Neural cell (in vitro differentiated cells): Measurements from ENCODE around the gene ACR.

Source experiments
- EP300 ChIP-seq: fragments of 450-650 bp; conservative IDR thresholded peaks from 2 replicates; pipeline ENCODE4 v1.6.1; 2014; ENCODE audit warnings: antibody characterized with exemption, mild to moderate bottlenecking, moderate library complexity; ENCODE audit not compliant: poor library complexity, severe bottlenecking
- EZH2 ChIP-seq: fragments of 200-600, 300-800 bp; shearing (Covaris generic), sonication (generic); IDR thresholded peaks from 2 replicates; pipeline ENCODE4 v1.6.1; 2014; ENCODE audit warnings: antibody characterized with exemption, low read length, borderline replicate concordance, mild to moderate bottlenecking; ENCODE audit not compliant: insufficient read depth, poor library complexity, severe bottlenecking
- TAF1 ChIP-seq: IDR thresholded peaks from 2 replicates; pipeline ENCODE4 v1.6.1; 2012; ENCODE audit warnings: low read depth
- TF ChIP-seq, protein P1 (sequence below): fragments of 450-650 bp; IDR thresholded peaks from 2 replicates; pipeline ENCODE4 v1.5.1; 2014; ENCODE audit warnings: antibody characterized with exemption, mild to moderate bottlenecking, moderate library complexity; ENCODE audit not compliant: poor library complexity, severe bottlenecking
- TF ChIP-seq, protein P2 (sequence below): IDR thresholded peaks from 2 replicates; pipeline ENCODE4 v1.6.1; 2012; ENCODE audit warnings: borderline replicate concordance

DNA sequence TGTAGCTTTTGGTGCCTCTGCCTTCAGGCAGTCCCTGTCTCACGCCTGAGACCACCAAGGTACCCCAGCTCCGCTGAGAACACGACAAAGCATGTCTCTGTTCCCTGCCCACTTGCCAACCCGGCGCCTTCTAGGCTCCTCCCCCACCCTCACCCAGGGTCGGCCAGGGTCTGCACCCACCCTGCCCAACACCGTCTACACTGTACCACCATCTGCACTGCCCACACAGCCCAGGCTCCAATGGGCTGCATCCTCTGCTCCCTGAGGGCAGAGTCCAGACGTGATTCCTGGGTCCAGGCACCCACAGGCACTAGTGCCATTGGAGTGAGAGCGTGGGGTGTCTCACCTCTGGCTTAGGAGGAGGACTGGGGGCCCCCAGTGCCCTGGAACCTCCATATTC lies 22.8 kb upstream of the ACR start:
- no peak for TF ChIP-seq EP300
- TF ChIP-seq, protein P1, sequence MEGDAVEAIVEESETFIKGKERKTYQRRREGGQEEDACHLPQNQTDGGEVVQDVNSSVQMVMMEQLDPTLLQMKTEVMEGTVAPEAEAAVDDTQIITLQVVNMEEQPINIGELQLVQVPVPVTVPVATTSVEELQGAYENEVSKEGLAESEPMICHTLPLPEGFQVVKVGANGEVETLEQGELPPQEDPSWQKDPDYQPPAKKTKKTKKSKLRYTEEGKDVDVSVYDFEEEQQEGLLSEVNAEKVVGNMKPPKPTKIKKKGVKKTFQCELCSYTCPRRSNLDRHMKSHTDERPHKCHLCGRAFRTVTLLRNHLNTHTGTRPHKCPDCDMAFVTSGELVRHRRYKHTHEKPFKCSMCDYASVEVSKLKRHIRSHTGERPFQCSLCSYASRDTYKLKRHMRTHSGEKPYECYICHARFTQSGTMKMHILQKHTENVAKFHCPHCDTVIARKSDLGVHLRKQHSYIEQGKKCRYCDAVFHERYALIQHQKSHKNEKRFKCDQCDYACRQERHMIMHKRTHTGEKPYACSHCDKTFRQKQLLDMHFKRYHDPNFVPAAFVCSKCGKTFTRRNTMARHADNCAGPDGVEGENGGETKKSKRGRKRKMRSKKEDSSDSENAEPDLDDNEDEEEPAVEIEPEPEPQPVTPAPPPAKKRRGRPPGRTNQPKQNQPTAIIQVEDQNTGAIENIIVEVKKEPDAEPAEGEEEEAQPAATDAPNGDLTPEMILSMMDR: no peak
- no peak for TF ChIP-seq EZH2
- no peak for TF ChIP-seq TAF1
- TF ChIP-seq, protein P2, sequence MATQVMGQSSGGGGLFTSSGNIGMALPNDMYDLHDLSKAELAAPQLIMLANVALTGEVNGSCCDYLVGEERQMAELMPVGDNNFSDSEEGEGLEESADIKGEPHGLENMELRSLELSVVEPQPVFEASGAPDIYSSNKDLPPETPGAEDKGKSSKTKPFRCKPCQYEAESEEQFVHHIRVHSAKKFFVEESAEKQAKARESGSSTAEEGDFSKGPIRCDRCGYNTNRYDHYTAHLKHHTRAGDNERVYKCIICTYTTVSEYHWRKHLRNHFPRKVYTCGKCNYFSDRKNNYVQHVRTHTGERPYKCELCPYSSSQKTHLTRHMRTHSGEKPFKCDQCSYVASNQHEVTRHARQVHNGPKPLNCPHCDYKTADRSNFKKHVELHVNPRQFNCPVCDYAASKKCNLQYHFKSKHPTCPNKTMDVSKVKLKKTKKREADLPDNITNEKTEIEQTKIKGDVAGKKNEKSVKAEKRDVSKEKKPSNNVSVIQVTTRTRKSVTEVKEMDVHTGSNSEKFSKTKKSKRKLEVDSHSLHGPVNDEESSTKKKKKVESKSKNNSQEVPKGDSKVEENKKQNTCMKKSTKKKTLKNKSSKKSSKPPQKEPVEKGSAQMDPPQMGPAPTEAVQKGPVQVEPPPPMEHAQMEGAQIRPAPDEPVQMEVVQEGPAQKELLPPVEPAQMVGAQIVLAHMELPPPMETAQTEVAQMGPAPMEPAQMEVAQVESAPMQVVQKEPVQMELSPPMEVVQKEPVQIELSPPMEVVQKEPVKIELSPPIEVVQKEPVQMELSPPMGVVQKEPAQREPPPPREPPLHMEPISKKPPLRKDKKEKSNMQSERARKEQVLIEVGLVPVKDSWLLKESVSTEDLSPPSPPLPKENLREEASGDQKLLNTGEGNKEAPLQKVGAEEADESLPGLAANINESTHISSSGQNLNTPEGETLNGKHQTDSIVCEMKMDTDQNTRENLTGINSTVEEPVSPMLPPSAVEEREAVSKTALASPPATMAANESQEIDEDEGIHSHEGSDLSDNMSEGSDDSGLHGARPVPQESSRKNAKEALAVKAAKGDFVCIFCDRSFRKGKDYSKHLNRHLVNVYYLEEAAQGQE: no peak
